ENCODE data around the gene PDZD2. TPM values are rescaled to one million over a fixed set of nuclear protein-coding genes. Genes with fewer than 3 reads are reported as not detected.
"Not testable (repeated sequence)": the region's sequence is repeated elsewhere in the genome, so short reads cannot be mapped to it uniquely, and the experiment has no call there.

The PDZD2 gene
- total RNA-seq: 0.12 and 0.38 TPM in 2 replicates

DNA sequence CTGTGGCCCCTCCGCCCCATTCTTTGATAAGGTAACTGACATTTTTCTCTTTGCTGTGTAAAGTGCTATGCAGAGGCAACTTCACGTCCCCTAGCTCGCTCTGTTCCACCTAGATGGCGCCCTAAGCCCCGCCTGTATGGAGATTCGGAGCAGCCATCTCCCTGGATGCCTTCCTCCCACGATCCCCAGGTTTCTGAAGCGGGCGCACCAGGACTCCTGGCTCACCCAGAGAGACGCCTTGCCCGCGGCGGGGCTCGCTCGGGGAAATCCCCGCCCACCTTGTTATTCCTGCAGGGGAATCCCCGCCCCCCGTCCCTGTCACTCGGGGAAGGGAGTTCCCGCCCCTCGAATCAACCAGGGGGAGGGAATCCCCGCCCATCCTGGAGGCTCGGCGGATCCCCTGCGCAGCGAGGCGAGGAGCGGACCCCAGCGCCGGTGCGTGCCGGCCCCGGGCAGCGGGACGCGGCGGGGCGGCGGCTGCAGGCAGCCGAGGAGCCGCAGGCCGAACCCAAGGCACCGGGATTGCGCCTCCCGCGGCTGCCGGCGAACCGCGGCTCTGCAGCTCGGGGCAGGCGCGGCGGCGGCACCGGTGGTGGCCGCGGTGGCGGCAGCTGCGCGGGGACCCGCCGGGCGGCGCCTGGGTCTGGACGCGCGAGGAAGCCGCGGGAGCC lies at the start of gene PDZD2:
Gene PDZD2 (plus strand): TSS at position 384 of the 671 bp plus-strand sequence.
- H3K4me1 Mint-ChIP-seq: peaks cover 19% of the 10 kb centered on the region
- H3K9me3 Mint-ChIP-seq: no peaks in the 10 kb centered on the region
- POLR2A ChIA-PET: interaction anchor here (0.5 kb wide), 1 partner anchor 638 kb away, joined by 3 read pairs; no protein-coding TSS in a partner anchor
- intact Hi-C loops (cut with micrococcal nuclease): loop anchor here (5.0 kb wide), 1 partner anchor 107 kb away; the partner anchor contains the start of genes C5orf22 and DROSHA
- H3K36me3 Mint-ChIP-seq (ENCODE audit: low read depth): no peaks in the 10 kb centered on the region
- H3K4me3 Mint-ChIP-seq: peak within 1 kb of the TSS; percentile 86
- DNase-seq (peak; percentile 59), ATAC-seq (ENCODE audit: low read depth) (peak; percentile 76)
- peaks cover 8% of the 10 kb centered on the region for H3K27me3 Mint-ChIP-seq
- CTCF ChIA-PET: no interaction called here
- TF ChIP-seq, protein P1, sequence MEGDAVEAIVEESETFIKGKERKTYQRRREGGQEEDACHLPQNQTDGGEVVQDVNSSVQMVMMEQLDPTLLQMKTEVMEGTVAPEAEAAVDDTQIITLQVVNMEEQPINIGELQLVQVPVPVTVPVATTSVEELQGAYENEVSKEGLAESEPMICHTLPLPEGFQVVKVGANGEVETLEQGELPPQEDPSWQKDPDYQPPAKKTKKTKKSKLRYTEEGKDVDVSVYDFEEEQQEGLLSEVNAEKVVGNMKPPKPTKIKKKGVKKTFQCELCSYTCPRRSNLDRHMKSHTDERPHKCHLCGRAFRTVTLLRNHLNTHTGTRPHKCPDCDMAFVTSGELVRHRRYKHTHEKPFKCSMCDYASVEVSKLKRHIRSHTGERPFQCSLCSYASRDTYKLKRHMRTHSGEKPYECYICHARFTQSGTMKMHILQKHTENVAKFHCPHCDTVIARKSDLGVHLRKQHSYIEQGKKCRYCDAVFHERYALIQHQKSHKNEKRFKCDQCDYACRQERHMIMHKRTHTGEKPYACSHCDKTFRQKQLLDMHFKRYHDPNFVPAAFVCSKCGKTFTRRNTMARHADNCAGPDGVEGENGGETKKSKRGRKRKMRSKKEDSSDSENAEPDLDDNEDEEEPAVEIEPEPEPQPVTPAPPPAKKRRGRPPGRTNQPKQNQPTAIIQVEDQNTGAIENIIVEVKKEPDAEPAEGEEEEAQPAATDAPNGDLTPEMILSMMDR (IDR thresholded peaks at IDR 0.05): no peak
- peak within 1 kb of the TSS; percentile 67 for H3K27ac Mint-ChIP-seq

DNA sequence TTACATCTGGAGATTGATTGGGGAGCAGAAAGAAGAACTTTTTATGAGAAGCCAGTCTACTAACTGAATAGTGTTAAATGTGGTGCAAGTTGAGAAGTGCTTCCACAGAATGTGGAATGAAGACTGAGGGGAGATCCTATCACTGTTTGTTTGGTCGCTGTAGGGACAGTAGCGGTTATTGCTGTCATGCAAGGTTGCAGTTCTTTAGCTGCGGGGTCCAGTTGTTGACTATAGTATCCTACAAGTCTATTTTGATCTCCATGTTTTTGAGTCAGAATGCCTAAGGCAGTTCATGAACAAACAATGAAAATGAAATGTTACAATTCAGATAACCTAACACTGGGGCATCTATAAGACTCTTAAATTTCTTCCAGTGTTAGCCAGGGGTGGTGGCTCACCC lies 45.3 kb upstream of the PDZD2 start:
- ChIA-PET CTCF (no interaction called here), POLR2A (no interaction called here)
- DNase-seq: no peak
- H3K36me3 Mint-ChIP-seq (ENCODE audit: low read depth): no peaks in the 10 kb centered on the region
- H3K9me3 Mint-ChIP-seq: no peaks in the 10 kb centered on the region
- H3K27me3 Mint-ChIP-seq: peaks cover 5% of the 10 kb centered on the region
- intact Hi-C loops (cut with micrococcal nuclease): no loop called here
- H3K4me3 Mint-ChIP-seq: no peak overlapping the region
- TF ChIP-seq, protein P1 (IDR thresholded peaks at IDR 0.05): no peak
- no peak for ATAC-seq (ENCODE audit: low read depth)
- no peak overlapping the region for H3K27ac Mint-ChIP-seq
- peaks cover 4% of the 10 kb centered on the region for H3K4me1 Mint-ChIP-seq

DNA sequence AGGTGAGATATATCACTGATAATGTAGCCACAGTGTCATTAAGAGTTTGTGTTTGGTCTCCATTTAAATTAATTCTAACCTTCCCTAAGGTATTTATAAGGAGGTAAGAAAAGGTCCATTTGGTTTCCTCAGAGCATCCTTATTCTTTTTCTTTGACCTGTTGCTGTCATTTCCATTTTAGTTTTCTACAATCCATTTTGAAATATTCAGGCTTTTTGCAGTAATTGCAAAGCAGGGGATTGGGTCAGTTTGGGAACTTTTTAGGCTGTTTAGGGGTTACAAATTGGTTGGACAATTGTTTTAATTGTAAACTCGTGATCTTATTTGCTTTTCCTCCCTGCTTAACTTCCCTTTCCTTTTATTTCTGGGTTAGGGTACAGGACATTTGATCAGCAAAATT lies 42.6 kb upstream of the PDZD2 start:
- no peaks in the 10 kb centered on the region for H3K9me3 Mint-ChIP-seq
- ATAC-seq (ENCODE audit: low read depth): no peak
- no peak for DNase-seq
- no peak overlapping the region for H3K27ac Mint-ChIP-seq
- peaks cover 10% of the 10 kb centered on the region for H3K4me1 Mint-ChIP-seq
- no peaks in the 10 kb centered on the region for H3K36me3 Mint-ChIP-seq (ENCODE audit: low read depth)
- intact Hi-C loops (cut with micrococcal nuclease): no loop called here
- TF ChIP-seq, protein P1 (IDR thresholded peaks at IDR 0.05): no peak
- peaks cover 5% of the 10 kb centered on the region for H3K27me3 Mint-ChIP-seq
- H3K4me3 Mint-ChIP-seq: no peak overlapping the region
- ChIA-PET POLR2A (no interaction called here), CTCF (no interaction called here)

DNA sequence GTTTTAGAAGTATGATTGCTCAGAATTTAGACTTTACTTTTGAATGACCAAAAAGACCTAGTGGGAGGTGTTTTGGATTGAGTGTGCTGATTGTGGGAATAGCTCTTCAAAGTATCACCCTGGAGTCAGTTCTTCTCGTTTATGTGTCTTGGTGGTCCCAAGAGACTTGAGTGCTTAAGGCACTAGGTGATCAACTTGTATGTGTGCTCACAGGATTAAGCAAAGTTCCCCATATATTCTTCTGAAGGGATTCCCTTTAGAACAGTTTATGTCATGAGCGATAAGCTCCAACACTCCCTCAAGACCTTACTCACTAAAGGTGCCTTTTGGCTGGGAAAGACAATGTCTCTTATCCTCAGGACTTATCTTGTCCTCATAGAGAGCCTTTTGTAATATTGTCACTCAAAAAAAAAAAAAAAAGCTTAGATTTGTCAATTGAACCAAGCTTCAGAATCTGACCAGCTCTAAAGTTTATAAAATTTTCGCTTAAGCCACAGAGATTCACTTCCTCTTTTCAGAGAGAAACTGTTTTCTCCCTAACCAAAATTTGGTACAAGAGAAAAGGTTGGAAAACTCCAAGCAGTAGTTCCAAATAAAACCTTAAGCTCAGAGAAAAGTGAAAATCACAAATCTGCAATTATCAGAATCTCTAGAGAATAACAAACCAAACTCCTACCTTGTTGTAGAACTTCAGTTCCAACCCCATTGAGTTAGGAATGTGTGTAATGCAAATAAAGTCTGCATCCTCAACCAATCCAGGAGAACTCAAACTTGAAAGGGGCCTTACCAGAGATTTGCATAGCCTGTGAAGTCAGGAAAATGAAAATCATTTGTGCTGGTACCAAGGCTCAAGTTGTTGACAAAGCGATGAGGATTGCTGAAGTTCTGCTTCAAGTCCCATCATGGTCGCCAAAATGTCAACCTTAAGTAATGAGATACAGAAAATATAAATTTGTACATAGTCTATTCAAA lies 40.0 kb upstream of the PDZD2 start:
- no peak for DNase-seq
- Mint-ChIP-seq H3K36me3 (ENCODE audit: low read depth) (no peaks in the 10 kb centered on the region), H3K27me3 (peaks cover 5% of the 10 kb centered on the region), H3K4me3 (no peak overlapping the region), H3K9me3 (no peaks in the 10 kb centered on the region), H3K27ac (no peak overlapping the region), H3K4me1 (peaks cover 10% of the 10 kb centered on the region)
- ChIA-PET CTCF (no interaction called here), POLR2A (no interaction called here)
- no peak for ATAC-seq (ENCODE audit: low read depth)
- TF ChIP-seq, protein P1 (IDR thresholded peaks at IDR 0.05): no peak
- intact Hi-C loops (cut with micrococcal nuclease): no loop called here

DNA sequence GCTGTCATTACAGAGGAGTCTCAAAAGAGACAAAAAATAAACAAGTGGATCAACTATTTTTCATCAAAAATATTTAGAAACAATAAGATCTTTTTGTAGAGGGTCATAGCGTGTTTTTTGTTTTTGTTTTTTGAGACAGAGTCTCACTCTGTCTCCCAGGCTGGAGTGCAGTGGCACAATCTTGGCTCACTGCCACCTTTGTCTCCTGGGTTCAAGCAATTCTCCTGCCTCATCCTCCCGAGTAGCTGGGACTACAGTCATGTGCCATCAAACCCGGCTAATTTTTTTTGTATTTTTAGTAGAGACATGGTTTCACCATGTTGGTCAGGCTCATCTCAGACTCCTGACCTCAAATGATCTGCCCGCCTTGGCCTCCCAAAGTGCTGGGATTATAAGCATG lies 36.6 kb upstream of the PDZD2 start:
- ATAC-seq (ENCODE audit: low read depth); H3K4me3 Mint-ChIP-seq; H3K27me3 Mint-ChIP-seq; intact Hi-C loops (cut with micrococcal nuclease); POLR2A ChIA-PET; H3K36me3 Mint-ChIP-seq (ENCODE audit: low read depth); H3K27ac Mint-ChIP-seq; DNase-seq; H3K9me3 Mint-ChIP-seq; CTCF ChIA-PET: not testable (repeated sequence)
- peaks cover 10% of the 10 kb centered on the region for H3K4me1 Mint-ChIP-seq

All from activated B cell treated with CpG ODN at 0.5 μM for 24 hours (primary cell).